Measurements from ENCODE around the gene FAM76A. TPM values are rescaled to one million over a fixed set of nuclear protein-coding genes. Genes with fewer than 3 reads are reported as not detected.

The FAM76A gene
- total and polyA plus RNA-seq, 2 donors (not counting 3 experiments of a cell fraction or from before 2014, with no cell fraction given) = 1.8 to 12.8 TPM

- H3K4me2 ChIP-seq (ENCODE audit: insufficient read depth, low read length) = peak within 1 kb of the TSS; percentile 100
- H3K36me3 ChIP-seq (ENCODE audit: control insufficient read depth in 2 of 2, extremely low read depth in 1 of 2, insufficient read depth in 2 of 2, low read length in 2 of 2) = peaks cover 0 to 4% of the 10 kb centered on the region in 2 experiments
- FAIRE-seq (peak; percentile 98), DNase-seq (ENCODE audit: low read depth, low spot score) (peak; percentile 100)
- TF ChIP-seq POLR2A (IDR thresholded peaks at IDR 0.05; ENCODE audit: low read depth, low read length) (peak; percentile 88), EZH2 (IDR thresholded peaks at IDR 0.05; ENCODE audit: borderline replicate concordance, low read depth, low read length, severe bottlenecking) (no peak), POLR2AphosphoS5 (IDR thresholded peaks at IDR 0.05; ENCODE audit: insufficient read depth, low read depth, low read length) (peak; percentile 90), CTCF (IDR thresholded peaks at IDR 0.05; ENCODE audit: extremely low read depth in 1 of 2, insufficient read depth in 1 of 2, low read depth in 1 of 2, low read length in 2 of 2) (no peak), MYC (IDR thresholded peaks at IDR 0.05; ENCODE audit: low read depth, low read length) (no peak), MAX (IDR thresholded peaks at IDR 0.05; ENCODE audit: insufficient read depth, insufficient read length) (no peak), GATA2 (IDR thresholded peaks at IDR 0.05; ENCODE audit: insufficient read depth, insufficient read length, low read depth, low read length) (no peak), FOS (IDR thresholded peaks at IDR 0.05; ENCODE audit: borderline replicate concordance, insufficient read depth, low read length) (peak; percentile 30), JUN (IDR thresholded peaks at IDR 0.05; ENCODE audit: borderline replicate concordance, insufficient read depth, insufficient read length, low read depth) (peak; percentile 97)
- intact Hi-C loops (cut with micrococcal nuclease) = loop anchor here (1.0 kb wide), 4 partner anchors 16 to 101 kb away; partner anchors contain the start of genes FAM76A, IFI6 and PPP1R8
- H3K27me3 ChIP-seq (ENCODE audit: control insufficient read depth in 2 of 2, insufficient read depth in 2 of 2, low read length in 2 of 2) = no peaks in the 10 kb centered on the region
- H3K9me1 ChIP-seq (replicated peaks; ENCODE audit: control insufficient read depth, extremely low read depth, insufficient read depth, low read length) = no peaks in the 10 kb centered on the region
- peaks cover 23% of the 10 kb centered on the region for H3K4me1 ChIP-seq (ENCODE audit: control insufficient read depth, extremely low read depth, insufficient read depth, low read length)
- H2AFZ ChIP-seq (ENCODE audit: low read depth, low read length) = peak within 1 kb of the TSS; percentile 38
- peak within 1 kb of the TSS; percentile 82 for H3K27ac ChIP-seq (ENCODE audit: insufficient read depth, low read depth, low read length)
- H3K9me3 ChIP-seq (replicated peaks; ENCODE audit: control insufficient read depth, insufficient read depth, low read length) = no peaks in the 10 kb centered on the region
- H3K9ac ChIP-seq (replicated peaks; ENCODE audit: extremely low read depth, insufficient read depth, low read length) = peak within 1 kb of the TSS; percentile 89
- peaks cover 3% of the 10 kb centered on the region for H4K20me1 ChIP-seq (replicated peaks; ENCODE audit: control insufficient read depth, extremely low read depth, insufficient read depth, low read length)
- BruUV-seq (replicated peaks) = no TSS peak
- dilution Hi-C loops (cut with MboI; ENCODE audit: extremely low pct_ligation_motif_present, low sequenced_read_pairs) = no loop called here
- H3K79me2 ChIP-seq (ENCODE audit: control insufficient read depth, insufficient read depth, low read length) = peaks cover 49% of the 10 kb centered on the region
- H3K4me3 ChIP-seq (replicated peaks in 1 of 3; ENCODE audit: insufficient read depth in 1 of 3, low read depth in 1 of 3, low read length in 3 of 3) = peak within 1 kb of the TSS; percentile 63 to 99 (median 90)
- ChIA-PET POLR2A (interaction anchor here (0.6 to 3.3 kb wide), 15 partner anchors 9 to 487 kb away, joined by 3 to 67 read pairs (median 4); partner anchors contain the start of genes FAM76A, IFI6 and PPP1R8), CTCF (interaction anchor here (0.8 to 3.5 kb wide), 12 partner anchors 9 to 110 kb away, joined by 3 to 32 read pairs (median 4); partner anchors contain the start of genes FAM76A, IFI6 and PPP1R8)
Measured at GRCh38 chr1:27772932-27773825, 47.4 kb downstream of the FAM76A start, which contains the start of gene STX12. STX12 (plus strand) TSS chr1:27773219; CDS start chr1:27773308, 89 bp downstream.
